HEK293 (cell line): ENCODE data around the gene LSS.

Experiments
- HIC1 ChIP-seq: fragments of 450-650 bp; formaldehyde crosslinking; IDR thresholded peaks from 2 replicates; pipeline ENCODE4 v1.5.1; 2016; ENCODE audit warnings: missing biosample characterization, missing genetic modification characterization
- PATZ1 ChIP-seq: fragments of 450-650 bp; formaldehyde crosslinking; IDR thresholded peaks from 2 replicates; pipeline ENCODE4 v1.5.1; 2016; ENCODE audit warnings: missing biosample characterization, missing genetic modification characterization
- SETDB1 ChIP-seq: IDR thresholded peaks from one replicate; pipeline ENCODE4 v1.6.1; 2017; ENCODE audit warnings: mild to moderate bottlenecking, low read length, moderate library complexity, mixed read lengths; ENCODE audit not compliant: insufficient read length
- WT1 ChIP-seq: fragments of 450-650 bp; formaldehyde crosslinking; IDR thresholded peaks from 2 replicates; pipeline ENCODE4 v1.5.1; 2016; ENCODE audit warnings: missing biosample characterization, missing genetic modification characterization
- ZBTB7A ChIP-seq: fragments of 450-650 bp; formaldehyde crosslinking; IDR thresholded peaks from 2 replicates; pipeline ENCODE4 v1.5.1; 2016; ENCODE audit warnings: low read depth, missing biosample characterization, missing genetic modification characterization
- ZEB2 ChIP-seq: fragments of 450-650 bp; formaldehyde crosslinking; IDR thresholded peaks from 2 replicates; pipeline ENCODE4 v1.5.1; 2016; ENCODE audit warnings: missing biosample characterization, missing genetic modification characterization
- ZFHX2 ChIP-seq: fragments of 450-650 bp; formaldehyde crosslinking; conservative IDR thresholded peaks from 2 replicates; pipeline ENCODE4 v1.5.1; 2016; ENCODE audit warnings: missing biosample characterization, missing genetic modification characterization
- ZFP37 ChIP-seq: fragments of 450-650 bp; formaldehyde crosslinking; IDR thresholded peaks from 2 replicates; pipeline ENCODE4 v1.5.1; 2016; ENCODE audit warnings: missing biosample characterization, missing genetic modification characterization
- ZNF132 ChIP-seq: fragments of 450-650 bp; formaldehyde crosslinking; IDR thresholded peaks from 2 replicates; pipeline ENCODE4 v1.5.1; 2017; ENCODE audit warnings: missing biosample characterization, missing genetic modification characterization, borderline replicate concordance
- ZNF140 ChIP-seq: fragments of 450-650 bp; formaldehyde crosslinking; IDR thresholded peaks from 2 replicates; pipeline ENCODE4 v1.5.1; 2016; ENCODE audit warnings: missing biosample characterization, missing genetic modification characterization
- ZNF184 ChIP-seq: fragments of 450-650 bp; IDR thresholded peaks from 2 replicates; pipeline ENCODE4 v1.5.1; 2018; ENCODE audit warnings: missing biosample characterization, mild to moderate bottlenecking, missing genetic modification characterization
- ZNF211 ChIP-seq: fragments of 450-650 bp; formaldehyde crosslinking; IDR thresholded peaks from 2 replicates; pipeline ENCODE4 v1.5.1; 2016; ENCODE audit warnings: low read depth, missing biosample characterization, missing genetic modification characterization
- ZNF214 ChIP-seq: fragments of 450-650 bp; formaldehyde crosslinking; IDR thresholded peaks from 2 replicates; pipeline ENCODE4 v1.5.1; 2017; ENCODE audit warnings: missing biosample characterization, mild to moderate bottlenecking, missing genetic modification characterization, borderline replicate concordance
- ZNF239 ChIP-seq: fragments of 450-650 bp; formaldehyde crosslinking; IDR thresholded peaks from 2 replicates; pipeline ENCODE4 v1.5.1; 2016; ENCODE audit warnings: missing biosample characterization, missing genetic modification characterization
- ZNF266 ChIP-seq: fragments of 450-650 bp; formaldehyde crosslinking; IDR thresholded peaks from 2 replicates; pipeline ENCODE4 v1.5.1; 2016; ENCODE audit warnings: missing biosample characterization, missing genetic modification characterization, low read depth
- ZNF341 ChIP-seq: fragments of 450-650 bp; formaldehyde crosslinking; IDR thresholded peaks from 2 replicates; pipeline ENCODE4; 2016; ENCODE audit warnings: low read depth, missing biosample characterization, missing genetic modification characterization
- ZNF362 ChIP-seq: fragments of 450-650 bp; formaldehyde crosslinking; IDR thresholded peaks from 2 replicates; pipeline ENCODE4 v1.5.1; 2016; ENCODE audit warnings: missing biosample characterization, missing genetic modification characterization
- ZNF366 ChIP-seq: fragments of 450-650 bp; formaldehyde crosslinking; conservative IDR thresholded peaks from 2 replicates; pipeline ENCODE4 v1.5.1; 2016; ENCODE audit warnings: missing biosample characterization, missing genetic modification characterization
- ZNF521 ChIP-seq: fragments of 450-650 bp; formaldehyde crosslinking; IDR thresholded peaks from 2 replicates; pipeline ENCODE4 v1.5.1; 2017; ENCODE audit warnings: missing biosample characterization, mild to moderate bottlenecking, missing genetic modification characterization
- ZNF639 ChIP-seq: fragments of 450-650 bp; formaldehyde crosslinking; IDR thresholded peaks from 2 replicates; pipeline ENCODE4 v1.5.1; 2016; ENCODE audit warnings: missing biosample characterization, missing genetic modification characterization
- ZNF707 ChIP-seq: fragments of 450-650 bp; formaldehyde crosslinking; IDR thresholded peaks from 2 replicates; pipeline ENCODE4 v1.5.1; 2016; ENCODE audit warnings: missing biosample characterization, missing genetic modification characterization
- TF ChIP-seq, protein P1 (sequence below): fragments of 450-650 bp; formaldehyde crosslinking; IDR thresholded peaks from 2 replicates; pipeline ENCODE4 v1.5.1; 2016; ENCODE audit warnings: missing biosample characterization, missing genetic modification characterization, low read depth
- TF ChIP-seq, protein P2 (sequence below): fragments of 450-650 bp; formaldehyde crosslinking; IDR thresholded peaks from 2 replicates; pipeline ENCODE4 v1.5.1; 2016; ENCODE audit warnings: missing biosample characterization, missing genetic modification characterization
- TF ChIP-seq, protein P3 (sequence below): fragments of 450-650 bp; formaldehyde crosslinking; IDR thresholded peaks from 2 replicates; pipeline ENCODE4 v1.5.1; 2016; ENCODE audit warnings: missing biosample characterization, missing genetic modification characterization

Gene LSS

GRCh38 chr21:46188226-46189212 lies 40.1 kb downstream of the LSS start (continued):
- TF ChIP-seq, protein P1, sequence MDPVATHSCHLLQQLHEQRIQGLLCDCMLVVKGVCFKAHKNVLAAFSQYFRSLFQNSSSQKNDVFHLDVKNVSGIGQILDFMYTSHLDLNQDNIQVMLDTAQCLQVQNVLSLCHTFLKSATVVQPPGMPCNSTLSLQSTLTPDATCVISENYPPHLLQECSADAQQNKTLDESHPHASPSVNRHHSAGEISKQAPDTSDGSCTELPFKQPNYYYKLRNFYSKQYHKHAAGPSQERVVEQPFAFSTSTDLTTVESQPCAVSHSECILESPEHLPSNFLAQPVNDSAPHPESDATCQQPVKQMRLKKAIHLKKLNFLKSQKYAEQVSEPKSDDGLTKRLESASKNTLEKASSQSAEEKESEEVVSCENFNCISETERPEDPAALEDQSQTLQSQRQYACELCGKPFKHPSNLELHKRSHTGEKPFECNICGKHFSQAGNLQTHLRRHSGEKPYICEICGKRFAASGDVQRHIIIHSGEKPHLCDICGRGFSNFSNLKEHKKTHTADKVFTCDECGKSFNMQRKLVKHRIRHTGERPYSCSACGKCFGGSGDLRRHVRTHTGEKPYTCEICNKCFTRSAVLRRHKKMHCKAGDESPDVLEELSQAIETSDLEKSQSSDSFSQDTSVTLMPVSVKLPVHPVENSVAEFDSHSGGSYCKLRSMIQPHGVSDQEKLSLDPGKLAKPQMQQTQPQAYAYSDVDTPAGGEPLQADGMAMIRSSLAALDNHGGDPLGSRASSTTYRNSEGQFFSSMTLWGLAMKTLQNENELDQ (tag by site-specific recombination) = no peak
- TF ChIP-seq, protein P2, sequence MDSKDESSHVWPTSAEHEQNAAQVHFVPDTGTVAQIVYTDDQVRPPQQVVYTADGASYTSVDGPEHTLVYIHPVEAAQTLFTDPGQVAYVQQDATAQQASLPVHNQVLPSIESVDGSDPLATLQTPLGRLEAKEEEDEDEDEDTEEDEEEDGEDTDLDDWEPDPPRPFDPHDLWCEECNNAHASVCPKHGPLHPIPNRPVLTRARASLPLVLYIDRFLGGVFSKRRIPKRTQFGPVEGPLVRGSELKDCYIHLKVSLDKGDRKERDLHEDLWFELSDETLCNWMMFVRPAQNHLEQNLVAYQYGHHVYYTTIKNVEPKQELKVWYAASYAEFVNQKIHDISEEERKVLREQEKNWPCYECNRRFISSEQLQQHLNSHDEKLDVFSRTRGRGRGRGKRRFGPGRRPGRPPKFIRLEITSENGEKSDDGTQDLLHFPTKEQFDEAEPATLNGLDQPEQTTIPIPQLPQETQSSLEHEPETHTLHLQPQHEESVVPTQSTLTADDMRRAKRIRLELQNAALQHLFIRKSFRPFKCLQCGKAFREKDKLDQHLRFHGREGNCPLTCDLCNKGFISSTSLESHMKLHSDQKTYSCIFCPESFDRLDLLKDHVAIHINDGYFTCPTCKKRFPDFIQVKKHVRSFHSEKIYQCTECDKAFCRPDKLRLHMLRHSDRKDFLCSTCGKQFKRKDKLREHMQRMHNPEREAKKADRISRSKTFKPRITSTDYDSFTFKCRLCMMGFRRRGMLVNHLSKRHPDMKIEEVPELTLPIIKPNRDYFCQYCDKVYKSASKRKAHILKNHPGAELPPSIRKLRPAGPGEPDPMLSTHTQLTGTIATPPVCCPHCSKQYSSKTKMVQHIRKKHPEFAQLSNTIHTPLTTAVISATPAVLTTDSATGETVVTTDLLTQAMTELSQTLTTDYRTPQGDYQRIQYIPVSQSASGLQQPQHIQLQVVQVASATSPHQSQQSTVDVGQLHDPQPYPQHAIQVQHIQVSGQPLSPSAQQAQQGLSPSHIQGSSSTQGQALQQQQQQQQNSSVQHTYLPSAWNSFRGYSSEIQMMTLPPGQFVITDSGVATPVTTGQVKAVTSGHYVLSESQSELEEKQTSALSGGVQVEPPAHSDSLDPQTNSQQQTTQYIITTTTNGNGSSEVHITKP (tag by site-specific recombination) = peak; percentile 83
- no peak for TF ChIP-seq ZNF362 (tag by site-specific recombination)
- peak; percentile 57 for TF ChIP-seq PATZ1
- TF ChIP-seq ZNF707 (tag by site-specific recombination) = no peak
- no peak for TF ChIP-seq ZNF521 (tag by site-specific recombination)
- TF ChIP-seq ZNF140 (tag by site-specific recombination) = no peak
- 0 out of 2 replicates have a peak, but pooled peaks have one; percentile 27 for TF ChIP-seq ZNF639 (tag by site-specific recombination)
- TF ChIP-seq ZBTB7A (tag by site-specific recombination) = no peak
- TF ChIP-seq ZNF184 (tag by site-specific recombination) = no peak
- no peak for TF ChIP-seq ZNF239 (tag by site-specific recombination)
- peak; percentile 52; the same call in 1 of the 2 replicates for TF ChIP-seq WT1
- TF ChIP-seq ZFP37 (tag by site-specific recombination) = no peak
- TF ChIP-seq ZNF366 (tag by site-specific recombination) = peak; percentile 48; the same call in 1 of the 2 replicates
- no peak for TF ChIP-seq ZNF132 (tag by site-specific recombination)
- no peak for TF ChIP-seq ZNF211 (tag by site-specific recombination)
- peak; percentile 23; the same call in 1 of the 2 replicates for TF ChIP-seq ZFHX2 (tag by site-specific recombination)
- TF ChIP-seq SETDB1 = no peak
- no peak for TF ChIP-seq HIC1 (tag by site-specific recombination)
- no peak for TF ChIP-seq ZNF266 (tag by site-specific recombination)
- 0 out of 2 replicates have a peak, but pooled peaks have one; percentile 15 for TF ChIP-seq ZEB2 (tag by site-specific recombination)
- TF ChIP-seq, protein P3, sequence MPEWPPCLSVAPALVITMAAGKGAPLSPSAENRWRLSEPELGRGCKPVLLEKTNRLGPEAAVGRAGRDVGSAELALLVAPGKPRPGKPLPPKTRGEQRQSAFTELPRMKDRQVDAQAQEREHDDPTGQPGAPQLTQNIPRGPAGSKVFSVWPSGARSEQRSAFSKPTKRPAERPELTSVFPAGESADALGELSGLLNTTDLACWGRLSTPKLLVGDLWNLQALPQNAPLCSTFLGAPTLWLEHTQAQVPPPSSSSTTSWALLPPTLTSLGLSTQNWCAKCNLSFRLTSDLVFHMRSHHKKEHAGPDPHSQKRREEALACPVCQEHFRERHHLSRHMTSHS (tag by site-specific recombination) = no peak
- no peak for TF ChIP-seq ZNF341 (tag by site-specific recombination)
- no peak for TF ChIP-seq ZNF214 (tag by site-specific recombination)
